Measurements from ENCODE around the gene GPN3.
A peak's percentile ranks its signal among the peaks of the same experiment; 100 is the strongest.
"Not testable (repeated sequence)": the region's sequence is repeated elsewhere in the genome, so short reads cannot be mapped to it uniquely, and the experiment has no call there.

The GPN3 gene

DNA sequence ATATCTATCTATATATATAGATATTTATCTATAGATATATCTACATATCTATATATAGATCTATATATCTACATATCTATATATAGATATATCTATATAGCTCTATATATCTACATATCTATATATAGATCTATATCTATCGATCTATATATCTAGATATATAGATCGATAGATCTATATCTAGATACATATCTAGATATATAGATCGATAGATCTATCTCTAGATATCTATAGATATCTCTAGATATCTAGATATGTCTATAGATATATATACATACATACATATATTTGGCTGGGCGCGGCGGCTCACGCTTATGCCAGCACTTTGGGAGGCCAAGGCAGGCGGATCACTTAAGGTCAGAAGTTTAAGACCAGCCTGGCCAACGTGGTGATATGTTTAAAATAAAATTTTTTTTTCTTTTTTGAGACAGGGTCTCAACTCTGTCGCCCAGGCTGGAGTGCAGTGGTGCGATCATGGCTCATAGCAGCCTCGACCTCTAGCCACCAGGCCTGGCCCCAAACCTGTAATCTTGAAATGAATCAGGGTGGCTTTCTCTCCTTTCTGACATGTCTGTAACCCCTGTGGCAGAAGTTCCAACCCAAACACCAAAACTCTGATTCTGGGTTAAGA is 36.0 kb downstream of the GPN3 start:
- TF ChIP-seq, protein P1, sequence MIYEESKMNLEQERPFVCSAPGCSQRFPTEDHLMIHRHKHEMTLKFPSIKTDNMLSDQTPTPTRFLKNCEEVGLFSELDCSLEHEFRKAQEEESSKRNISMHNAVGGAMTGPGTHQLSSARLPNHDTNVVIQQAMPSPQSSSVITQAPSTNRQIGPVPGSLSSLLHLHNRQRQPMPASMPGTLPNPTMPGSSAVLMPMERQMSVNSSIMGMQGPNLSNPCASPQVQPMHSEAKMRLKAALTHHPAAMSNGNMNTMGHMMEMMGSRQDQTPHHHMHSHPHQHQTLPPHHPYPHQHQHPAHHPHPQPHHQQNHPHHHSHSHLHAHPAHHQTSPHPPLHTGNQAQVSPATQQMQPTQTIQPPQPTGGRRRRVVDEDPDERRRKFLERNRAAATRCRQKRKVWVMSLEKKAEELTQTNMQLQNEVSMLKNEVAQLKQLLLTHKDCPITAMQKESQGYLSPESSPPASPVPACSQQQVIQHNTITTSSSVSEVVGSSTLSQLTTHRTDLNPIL (CRISPR knock-in tag; IDR thresholded peaks at IDR 0.05; ENCODE audit: low read depth), result no peak
- no peak for TF ChIP-seq OSR1 (CRISPR knock-in tag; IDR thresholded peaks at IDR 0.05)
- TF ChIP-seq TOX (CRISPR knock-in tag; IDR thresholded peaks at IDR 0.05; ENCODE audit: borderline replicate concordance), result no peak
- no peak for ATAC-seq

DNA sequence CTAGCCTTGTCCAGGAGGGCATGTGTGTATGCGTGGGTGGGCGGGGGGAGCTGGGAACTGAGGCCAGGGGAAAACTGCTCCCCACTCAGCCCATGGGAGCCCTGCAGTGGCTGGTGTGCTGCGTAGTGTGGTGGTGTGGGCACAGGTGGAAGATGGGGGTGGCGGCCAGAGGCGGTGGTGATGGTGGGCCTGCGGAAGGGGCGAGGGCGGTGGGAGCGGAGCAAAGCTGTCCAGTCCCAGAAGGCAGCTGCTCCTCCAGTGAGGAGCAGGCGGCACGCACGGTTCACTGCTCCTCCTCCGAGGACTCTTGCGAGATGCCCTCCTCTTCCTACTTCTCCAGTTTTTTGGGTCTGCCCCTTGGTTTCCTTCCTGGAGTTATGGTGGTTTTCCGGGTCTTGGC is 38.4 kb downstream of the GPN3 start:
- ATAC-seq, result not testable (repeated sequence)

DNA sequence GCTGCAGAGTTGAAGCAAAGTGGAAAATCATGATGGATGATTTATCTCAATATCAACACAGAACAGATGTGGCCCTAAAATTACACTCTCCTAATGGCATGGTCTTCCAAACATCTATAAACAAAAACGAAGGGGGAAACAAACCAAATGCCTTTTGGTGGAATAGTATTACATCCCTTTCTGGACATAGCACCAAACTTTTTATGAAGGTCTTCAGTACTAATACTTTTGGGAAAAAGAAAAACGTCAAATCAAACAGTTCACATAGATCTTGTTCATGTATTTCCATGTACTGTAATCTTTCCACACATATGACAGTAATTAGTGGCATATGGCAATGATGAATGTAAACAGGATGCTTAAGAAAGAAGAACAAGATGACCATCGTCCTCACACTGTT is 41.7 kb downstream of the GPN3 start:
- TF ChIP-seq TCF4 (CRISPR knock-in tag; IDR thresholded peaks at IDR 0.05; ENCODE audit: borderline replicate concordance), result peak; percentile 79
- TF ChIP-seq SNAI2 (CRISPR knock-in tag; IDR thresholded peaks at IDR 0.05), result no peak

DNA sequence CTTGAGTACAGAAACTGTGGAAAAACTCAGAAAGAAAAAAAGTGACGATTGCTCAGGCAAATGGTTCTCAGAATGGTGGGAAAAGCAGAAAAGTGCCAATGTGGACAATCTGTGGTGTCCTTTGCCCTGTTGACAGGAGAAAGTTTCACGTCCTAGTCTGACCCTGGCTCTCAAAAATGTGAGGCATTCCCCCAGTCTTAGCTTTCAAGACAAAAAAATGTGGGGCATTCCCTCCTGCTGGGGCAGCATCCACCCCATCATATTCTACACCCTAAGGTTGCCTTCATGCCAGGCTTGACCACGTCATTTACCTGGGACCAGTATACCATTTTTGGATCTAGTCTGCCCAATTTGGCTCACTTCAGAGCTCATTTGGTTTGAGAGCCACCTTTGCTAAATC is 43.8 kb downstream of the GPN3 start:
- TF ChIP-seq OSR1 (CRISPR knock-in tag; IDR thresholded peaks at IDR 0.05) (no peak), TOX (CRISPR knock-in tag; IDR thresholded peaks at IDR 0.05; ENCODE audit: borderline replicate concordance) (no peak), GLIS3 (CRISPR knock-in tag; IDR thresholded peaks at IDR 0.05) (no peak), TCF4 (CRISPR knock-in tag; IDR thresholded peaks at IDR 0.05; ENCODE audit: borderline replicate concordance) (no peak), ZC3H10 (CRISPR knock-in tag; IDR thresholded peaks at IDR 0.05) (no peak), PPARA (CRISPR knock-in tag; IDR thresholded peaks at IDR 0.05; ENCODE audit: borderline replicate concordance) (no peak), ISL1 (CRISPR knock-in tag; IDR thresholded peaks at IDR 0.05) (no peak), CSDC2 (CRISPR knock-in tag; IDR thresholded peaks at IDR 0.05) (no peak), ZFP30 (CRISPR knock-in tag; IDR thresholded peaks at IDR 0.05) (no peak), ZNF70 (CRISPR knock-in tag; IDR thresholded peaks at IDR 0.05) (no peak), ZFP3 (CRISPR knock-in tag; IDR thresholded peaks at IDR 0.05) (no peak), RARB (CRISPR knock-in tag; IDR thresholded peaks at IDR 0.05) (no peak), ZNF565 (CRISPR knock-in tag; conservative IDR thresholded peaks at IDR 0.05; ENCODE audit: low read depth) (no peak), SNAI2 (CRISPR knock-in tag; IDR thresholded peaks at IDR 0.05) (no peak), ARNTL (CRISPR knock-in tag; IDR thresholded peaks at IDR 0.05; ENCODE audit: borderline replicate concordance, low read depth) (no peak), ESRRG (CRISPR knock-in tag; IDR thresholded peaks at IDR 0.05) (no peak)
- TF ChIP-seq, protein P2, sequence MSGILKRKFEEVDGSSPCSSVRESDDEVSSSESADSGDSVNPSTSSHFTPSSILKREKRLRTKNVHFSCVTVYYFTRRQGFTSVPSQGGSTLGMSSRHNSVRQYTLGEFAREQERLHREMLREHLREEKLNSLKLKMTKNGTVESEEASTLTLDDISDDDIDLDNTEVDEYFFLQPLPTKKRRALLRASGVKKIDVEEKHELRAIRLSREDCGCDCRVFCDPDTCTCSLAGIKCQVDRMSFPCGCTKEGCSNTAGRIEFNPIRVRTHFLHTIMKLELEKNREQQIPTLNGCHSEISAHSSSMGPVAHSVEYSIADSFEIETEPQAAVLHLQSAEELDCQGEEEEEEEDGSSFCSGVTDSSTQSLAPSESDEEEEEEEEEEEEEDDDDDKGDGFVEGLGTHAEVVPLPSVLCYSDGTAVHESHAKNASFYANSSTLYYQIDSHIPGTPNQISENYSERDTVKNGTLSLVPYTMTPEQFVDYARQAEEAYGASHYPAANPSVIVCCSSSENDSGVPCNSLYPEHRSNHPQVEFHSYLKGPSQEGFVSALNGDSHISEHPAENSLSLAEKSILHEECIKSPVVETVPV (CRISPR knock-in tag; IDR thresholded peaks at IDR 0.05), result no peak
- TF ChIP-seq, protein P3, sequence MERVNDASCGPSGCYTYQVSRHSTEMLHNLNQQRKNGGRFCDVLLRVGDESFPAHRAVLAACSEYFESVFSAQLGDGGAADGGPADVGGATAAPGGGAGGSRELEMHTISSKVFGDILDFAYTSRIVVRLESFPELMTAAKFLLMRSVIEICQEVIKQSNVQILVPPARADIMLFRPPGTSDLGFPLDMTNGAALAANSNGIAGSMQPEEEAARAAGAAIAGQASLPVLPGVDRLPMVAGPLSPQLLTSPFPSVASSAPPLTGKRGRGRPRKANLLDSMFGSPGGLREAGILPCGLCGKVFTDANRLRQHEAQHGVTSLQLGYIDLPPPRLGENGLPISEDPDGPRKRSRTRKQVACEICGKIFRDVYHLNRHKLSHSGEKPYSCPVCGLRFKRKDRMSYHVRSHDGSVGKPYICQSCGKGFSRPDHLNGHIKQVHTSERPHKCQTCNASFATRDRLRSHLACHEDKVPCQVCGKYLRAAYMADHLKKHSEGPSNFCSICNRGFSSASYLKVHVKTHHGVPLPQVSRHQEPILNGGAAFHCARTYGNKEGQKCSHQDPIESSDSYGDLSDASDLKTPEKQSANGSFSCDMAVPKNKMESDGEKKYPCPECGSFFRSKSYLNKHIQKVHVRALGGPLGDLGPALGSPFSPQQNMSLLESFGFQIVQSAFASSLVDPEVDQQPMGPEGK (CRISPR knock-in tag; IDR thresholded peaks at IDR 0.05; ENCODE audit: borderline replicate concordance), result no peak
- TF ChIP-seq, protein P4, sequence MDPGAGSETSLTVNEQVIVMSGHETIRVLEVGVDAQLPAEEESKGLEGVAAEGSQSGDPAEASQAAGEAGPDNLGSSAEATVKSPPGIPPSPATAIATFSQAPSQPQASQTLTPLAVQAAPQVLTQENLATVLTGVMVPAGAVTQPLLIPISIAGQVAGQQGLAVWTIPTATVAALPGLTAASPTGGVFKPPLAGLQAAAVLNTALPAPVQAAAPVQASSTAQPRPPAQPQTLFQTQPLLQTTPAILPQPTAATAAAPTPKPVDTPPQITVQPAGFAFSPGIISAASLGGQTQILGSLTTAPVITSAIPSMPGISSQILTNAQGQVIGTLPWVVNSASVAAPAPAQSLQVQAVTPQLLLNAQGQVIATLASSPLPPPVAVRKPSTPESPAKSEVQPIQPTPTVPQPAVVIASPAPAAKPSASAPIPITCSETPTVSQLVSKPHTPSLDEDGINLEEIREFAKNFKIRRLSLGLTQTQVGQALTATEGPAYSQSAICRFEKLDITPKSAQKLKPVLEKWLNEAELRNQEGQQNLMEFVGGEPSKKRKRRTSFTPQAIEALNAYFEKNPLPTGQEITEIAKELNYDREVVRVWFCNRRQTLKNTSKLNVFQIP (CRISPR knock-in tag; IDR thresholded peaks at IDR 0.05; ENCODE audit: borderline replicate concordance, low read depth), result no peak
- TF ChIP-seq, protein P1 (CRISPR knock-in tag; IDR thresholded peaks at IDR 0.05; ENCODE audit: low read depth), result no peak
- ATAC-seq, result no peak

More for the DNA sequence above, 41.7 kb downstream of the GPN3 start:
- ATAC-seq, result no peak
